Vagina (tissue), 2 donors: ENCODE measurements around the gene NUP93. TPM values are rescaled to one million over a fixed set of nuclear protein-coding genes. Genes with fewer than 3 reads are reported as not detected.

Experiments used
- DNase-seq, 2 donors: peaks; one replicate each; pipeline ENCODE4 v3.0.0-alpha.2; 2017; ENCODE audit errors: extremely low spot score in 2 of 2
- H3K27ac ChIP-seq: fragments of 200-600 bp; sonication (generic); one replicate; pipeline ENCODE4 v1.5.1; 2019
- H3K27me3 ChIP-seq: fragments of 200-600 bp; sonication (generic); one replicate; pipeline ENCODE4 v1.5.1; 2019
- H3K36me3 ChIP-seq, 2 donors: fragments of 200-600 bp; sonication (generic); one replicate each; pipeline ENCODE4 v1.5.1; 2017 to 2019
- H3K4me1 ChIP-seq: fragments of 200-600 bp; sonication (generic); one replicate; pipeline ENCODE4 v1.5.1; 2019
- H3K4me3 ChIP-seq, 2 donors: fragments of 200-600 bp; sonication (generic); 1 replicate in 1 of 2; 2 replicates in 1 of 2; pipeline ENCODE4 v1.5.1; 2016 to 2019
- H3K9me3 ChIP-seq: fragments of 200-600 bp; sonication (generic); one replicate; pipeline ENCODE4 v1.5.1; 2019
- CTCF ChIP-seq, 3 experiments: fragments of 450-650 bp in 2 of 3; fragments of 200-600 bp in 1 of 3; sonication (generic) in 1 of 3; IDR thresholded peaks; one replicate each; pipeline ENCODE4 v1.5.1; 2017 to 2019; ENCODE audit warnings: antibody characterized with exemption in 3 of 3, mild to moderate bottlenecking in 2 of 3, moderate library complexity in 2 of 3
- POLR2A ChIP-seq, 2 donors: fragments of 450-650 bp; IDR thresholded peaks; one replicate each; pipeline ENCODE4 v1.6.1; 2017; ENCODE audit warnings: antibody characterized with exemption in 2 of 2, mild to moderate bottlenecking in 2 of 2, moderate library complexity in 2 of 2
- POLR2AphosphoS5 ChIP-seq, 2 donors: sonication (generic); formaldehyde crosslinking; IDR thresholded peaks; one replicate each; pipeline ENCODE4 v1.9.0; 2017; ENCODE audit warnings: antibody characterized with exemption in 2 of 2, mild to moderate bottlenecking in 2 of 2, low read depth in 1 of 2; ENCODE audit not compliant: insufficient read depth in 1 of 2
- intact Hi-C: fragments of 100-400 bp; cut with DNase I; formaldehyde crosslinking; loops from one replicate; pipeline ENCODE4 v1.15.1; 2023
- total RNA-seq: library from RNA; depleted of rRNA; stranded (reverse); fragments of >200 nt; gene quantifications from one replicate; pipeline ENCODE4 v1.2.3, GENCODE V29; 2016

Gene NUP93
- total RNA-seq, 1 donor from 2014 or later = 43.7 TPM

- TF ChIP-seq POLR2A (IDR thresholded peaks at IDR 0.05) (no peak), POLR2AphosphoS5 (IDR thresholded peaks at IDR 0.05; ENCODE audit: insufficient read depth in 1 of 2, low read depth in 1 of 2) (no peak), CTCF (IDR thresholded peaks at IDR 0.05) (no peak)
- intact Hi-C loops = no loop called here
Observed at GRCh38 chr16:56876048-56876447, 146.1 kb downstream of the NUP93 start.

GRCh38 chr16:56877486-56878182 lies 147.7 kb downstream of the NUP93 start:
- intact Hi-C loops = no loop called here
- H3K27ac ChIP-seq = no peak overlapping the region
- no peaks in the 10 kb centered on the region for H3K36me3 ChIP-seq
- TF ChIP-seq CTCF (IDR thresholded peaks at IDR 0.05) (no peak), POLR2A (IDR thresholded peaks at IDR 0.05) (no peak), POLR2AphosphoS5 (IDR thresholded peaks at IDR 0.05; ENCODE audit: insufficient read depth in 1 of 2, low read depth in 1 of 2) (no peak)
- no peaks in the 10 kb centered on the region for H3K27me3 ChIP-seq
- H3K4me1 ChIP-seq = no peaks in the 10 kb centered on the region
- no peak for DNase-seq
- H3K4me3 ChIP-seq = no peak overlapping the region
- H3K9me3 ChIP-seq = no peaks in the 10 kb centered on the region

More at GRCh38 chr16:56876048-56876447, 146.1 kb downstream of the NUP93 start:
- no peaks in the 10 kb centered on the region for H3K27me3 ChIP-seq
- H3K36me3 ChIP-seq = no peaks in the 10 kb centered on the region
- H3K27ac ChIP-seq = no peak overlapping the region
- DNase-seq = no peak
- no peak overlapping the region for H3K4me3 ChIP-seq
- H3K4me1 ChIP-seq = no peaks in the 10 kb centered on the region
- H3K9me3 ChIP-seq = no peaks in the 10 kb centered on the region

- Histone ChIP-seq H3K27me3 (no peaks in the 10 kb centered on the region), H3K4me1 (no peaks in the 10 kb centered on the region), H3K9me3 (no peaks in the 10 kb centered on the region), H3K27ac (no peak overlapping the region), H3K36me3 (no peaks in the 10 kb centered on the region), H3K4me3 (no peak overlapping the region)
- intact Hi-C loops = no loop called here
- DNase-seq = no peak
- no peak for TF ChIP-seq POLR2AphosphoS5 (IDR thresholded peaks at IDR 0.05; ENCODE audit: insufficient read depth in 1 of 2, low read depth in 1 of 2)
- no peak for TF ChIP-seq CTCF (IDR thresholded peaks at IDR 0.05)
- no peak for TF ChIP-seq POLR2A (IDR thresholded peaks at IDR 0.05)
Observed at GRCh38 chr16:56878282-56878854, 148.4 kb downstream of the NUP93 start.

GRCh38 chr16:56879276-56879675 lies 149.3 kb downstream of the NUP93 start:
- TF ChIP-seq POLR2A (IDR thresholded peaks at IDR 0.05) (no peak), POLR2AphosphoS5 (IDR thresholded peaks at IDR 0.05; ENCODE audit: insufficient read depth in 1 of 2, low read depth in 1 of 2) (no peak), CTCF (IDR thresholded peaks at IDR 0.05) (no peak)
- intact Hi-C loops = no loop called here
- Histone ChIP-seq H3K27me3 (no peaks in the 10 kb centered on the region), H3K9me3 (no peaks in the 10 kb centered on the region), H3K27ac (no peak overlapping the region), H3K36me3 (no peaks in the 10 kb centered on the region), H3K4me3 (no peak overlapping the region), H3K4me1 (no peaks in the 10 kb centered on the region)
- no peak for DNase-seq

- no peaks in the 10 kb centered on the region for H3K27me3 ChIP-seq
- no peak overlapping the region for H3K4me3 ChIP-seq
- H3K36me3 ChIP-seq = no peaks in the 10 kb centered on the region
- intact Hi-C loops = no loop called here
- no peaks in the 10 kb centered on the region for H3K4me1 ChIP-seq
- no peak overlapping the region for H3K27ac ChIP-seq
- no peak for DNase-seq
- TF ChIP-seq CTCF (IDR thresholded peaks at IDR 0.05) (no peak), POLR2AphosphoS5 (IDR thresholded peaks at IDR 0.05; ENCODE audit: insufficient read depth in 1 of 2, low read depth in 1 of 2) (no peak), POLR2A (IDR thresholded peaks at IDR 0.05) (no peak)
- no peaks in the 10 kb centered on the region for H3K9me3 ChIP-seq
Observed at GRCh38 chr16:56880176-56880575, 150.2 kb downstream of the NUP93 start.
